Posterior cingulate gyrus (tissue), 11 donors: ENCODE measurements around the gene SPINK8.
"Not testable (repeated sequence)": the region's sequence is repeated elsewhere in the genome, so short reads cannot be mapped to it uniquely, and the experiment has no call there.

Source experiments
- DNase-seq, 10 donors: peaks; one replicate each; pipeline versions ENCODE4 v3.0.0 to v3.0.0-alpha.2; 2020 to 2021; ENCODE audit warnings: mixed read lengths in 3 of 10
- intact Hi-C: fragments of 100-400 bp; cut with DNase I; formaldehyde crosslinking; loops from one replicate; pipeline ENCODE4 v1.15.1; 2023

SPINK8 gene

GRCh38 chr3:48333346-48334245, at the start of gene SPINK8:
SPINK8 (minus strand) TSS chr3:48333661; CDS start chr3:48328341, 5,320 bp downstream.
- DNase-seq, intact Hi-C loops: not testable (repeated sequence)

- intact Hi-C loops = no loop called here
Measured at GRCh38 chr3:48372862-48373435, 39.5 kb upstream of the SPINK8 start.

GRCh38 chr3:48372377-48372770, 38.9 kb upstream of the SPINK8 start:
- DNase-seq = no peak
- intact Hi-C loops = no loop called here

More at GRCh38 chr3:48372862-48373435, 39.5 kb upstream of the SPINK8 start:
- no peak for DNase-seq

GRCh38 chr3:48371651-48372376, 38.4 kb upstream of the SPINK8 start, which contains the start of gene FBXW12:
FBXW12 (plus strand) TSS chr3:48372219; CDS start chr3:48372768, 549 bp downstream.
- intact Hi-C loops = no loop called here
- DNase-seq = no peak

DNA sequence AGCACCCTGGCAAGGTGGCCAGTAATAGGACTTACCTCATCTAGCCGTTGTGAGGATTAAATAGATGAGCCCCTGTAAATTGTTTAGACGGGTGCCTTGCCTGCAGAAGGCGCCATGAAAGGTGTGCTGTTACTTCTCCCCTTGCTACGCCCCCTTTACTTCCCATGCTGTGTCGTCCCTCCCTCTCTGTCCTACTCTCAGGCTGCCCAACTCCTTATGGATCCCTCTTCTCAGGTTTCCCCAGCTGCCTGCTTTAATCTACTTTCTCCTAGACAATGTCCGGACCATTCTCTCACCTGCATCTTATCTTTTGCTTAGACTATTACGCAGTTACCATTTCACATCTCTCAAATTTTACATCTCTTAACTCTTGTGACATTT, 36.9 kb upstream of the SPINK8 start:
- no peak for DNase-seq
- intact Hi-C loops = no loop called here

GRCh38 chr3:48369693-48370332, 36.4 kb upstream of the SPINK8 start:
- intact Hi-C loops = no loop called here
- DNase-seq = no peak

DNA sequence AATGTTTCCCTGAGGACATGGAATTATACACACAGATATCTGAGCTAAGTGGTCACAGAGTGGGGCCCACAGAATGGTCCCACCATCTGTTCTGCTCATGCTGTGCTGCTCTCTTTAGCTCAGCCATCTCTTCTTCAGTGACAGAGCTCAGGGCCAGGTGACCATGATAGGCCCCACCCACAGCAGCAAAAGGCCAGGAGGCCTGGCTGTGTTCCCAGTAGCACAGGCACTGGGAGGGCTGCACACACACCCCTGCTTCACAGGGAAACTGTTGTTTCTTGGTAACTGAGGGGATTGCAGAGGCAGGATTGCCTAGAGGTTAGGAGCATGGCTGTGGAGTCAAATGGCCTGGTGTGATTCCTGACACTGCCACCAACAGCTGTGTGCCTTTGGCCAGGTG, 33.7 kb upstream of the SPINK8 start:
- intact Hi-C loops = no loop called here

GRCh38 chr3:48364840-48365239, 31.4 kb upstream of the SPINK8 start:
- intact Hi-C loops = no loop called here
- no peak for DNase-seq

More for the DNA sequence above, 33.7 kb upstream of the SPINK8 start:
- no peak for DNase-seq

GRCh38 chr3:48361928-48362327, 28.5 kb upstream of the SPINK8 start:
- intact Hi-C loops = no loop called here
- no peak for DNase-seq

- intact Hi-C loops = no loop called here
- DNase-seq = no peak
Measured at GRCh38 chr3:48356419-48356818, 23.0 kb upstream of the SPINK8 start.

DNA sequence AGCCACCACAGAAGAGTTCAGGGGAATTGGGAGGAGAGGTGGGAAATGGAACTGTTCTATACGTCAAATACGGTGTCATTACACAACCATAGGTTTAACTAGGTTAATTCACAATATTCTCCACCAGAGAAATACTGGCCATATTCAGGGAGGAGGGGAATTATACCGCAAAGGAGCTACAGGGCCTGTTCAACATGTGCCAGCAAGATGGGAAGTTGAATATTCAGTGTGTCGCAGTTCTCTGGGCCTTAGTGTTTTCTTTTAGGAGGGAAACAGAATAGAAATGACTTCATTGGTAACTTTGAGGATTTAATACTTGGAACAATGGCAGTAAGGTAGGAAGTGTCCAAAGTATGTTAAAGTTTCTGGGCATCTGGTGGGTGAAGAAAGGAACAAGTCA, 20.5 kb upstream of the SPINK8 start:
- DNase-seq = no peak
- intact Hi-C loops = no loop called here

DNA sequence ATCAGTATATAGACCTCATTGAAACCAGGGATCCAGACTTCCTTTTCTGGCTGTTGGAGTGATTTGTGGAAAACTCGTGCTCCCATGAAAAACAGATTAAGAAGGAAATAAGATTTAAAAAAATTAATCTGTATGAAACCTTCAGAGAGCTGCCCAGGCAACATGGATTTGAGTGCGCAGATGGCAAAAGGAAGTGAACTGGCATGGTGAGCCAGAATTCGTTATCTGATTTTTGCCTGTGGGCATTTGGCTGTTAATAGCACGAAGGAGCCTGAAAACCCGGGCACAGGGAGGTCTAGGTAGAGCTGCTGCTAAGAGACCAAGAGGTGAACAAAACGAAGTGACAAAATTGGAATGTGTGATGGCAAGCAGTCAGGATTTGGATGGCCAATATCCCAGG, 19.1 kb upstream of the SPINK8 start:
- intact Hi-C loops = no loop called here
- no peak for DNase-seq

- DNase-seq = no peak
- intact Hi-C loops = no loop called here
Measured at GRCh38 chr3:48347500-48347899, 14.0 kb upstream of the SPINK8 start.

DNA sequence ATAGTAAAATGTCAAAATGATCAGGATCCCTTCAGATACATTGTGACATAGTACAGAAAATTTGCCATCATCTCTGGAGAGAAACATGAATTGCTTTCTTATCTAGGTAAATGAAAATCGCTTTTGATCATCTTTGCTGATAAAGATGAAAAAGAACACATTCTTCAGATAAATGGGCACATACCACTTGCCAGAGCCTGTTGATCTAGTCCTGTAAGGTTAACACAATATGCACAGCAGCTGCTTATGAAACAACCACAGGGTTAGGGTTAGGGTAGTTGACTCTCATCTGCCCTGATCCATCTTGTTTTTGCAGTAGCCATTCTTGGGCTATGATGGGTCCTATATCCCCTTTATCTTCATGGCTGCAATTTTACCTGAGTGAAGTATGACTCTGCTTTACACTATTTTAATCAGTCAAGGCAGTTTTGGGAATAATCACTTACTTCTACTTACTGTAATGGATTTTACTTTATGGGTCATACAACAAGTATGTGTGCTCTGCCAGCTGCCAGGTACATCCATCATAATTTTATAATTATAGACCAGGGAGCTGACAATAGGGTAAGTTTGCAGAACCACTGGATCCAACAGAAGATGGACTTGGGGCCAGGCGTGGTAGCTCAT, 12.6 kb upstream of the SPINK8 start:
- intact Hi-C loops = no loop called here
- DNase-seq = no peak

GRCh38 chr3:48344867-48345507, 11.5 kb upstream of the SPINK8 start:
- intact Hi-C loops = no loop called here
- DNase-seq = no peak

- intact Hi-C loops = no loop called here
Measured at GRCh38 chr3:48343432-48343831, 10.0 kb upstream of the SPINK8 start.

GRCh38 chr3:48338635-48339034, 5.2 kb upstream of the SPINK8 start:
- no peak for DNase-seq
- intact Hi-C loops = no loop called here

More at GRCh38 chr3:48343432-48343831, 10.0 kb upstream of the SPINK8 start:
- no peak for DNase-seq

DNA sequence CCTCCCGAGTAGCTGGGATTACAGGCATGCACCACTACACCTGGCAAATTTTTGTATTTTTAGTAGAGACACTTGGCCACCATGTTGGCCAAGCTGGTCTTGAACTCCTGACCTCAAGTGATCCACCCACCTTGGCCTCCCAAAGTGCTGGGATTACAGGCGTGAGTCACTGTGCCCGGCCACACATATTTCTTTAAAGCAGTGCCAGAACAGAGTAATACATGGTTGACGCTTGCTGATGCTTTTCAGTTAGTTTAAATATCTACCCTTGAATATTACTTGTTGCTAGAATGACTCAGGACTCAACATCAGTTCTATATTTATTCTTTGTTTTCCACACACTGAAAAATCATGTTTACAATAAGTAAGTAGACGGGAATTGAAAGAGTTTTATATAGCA, 4.1 kb upstream of the SPINK8 start:
- DNase-seq, intact Hi-C loops: not testable (repeated sequence)

DNA sequence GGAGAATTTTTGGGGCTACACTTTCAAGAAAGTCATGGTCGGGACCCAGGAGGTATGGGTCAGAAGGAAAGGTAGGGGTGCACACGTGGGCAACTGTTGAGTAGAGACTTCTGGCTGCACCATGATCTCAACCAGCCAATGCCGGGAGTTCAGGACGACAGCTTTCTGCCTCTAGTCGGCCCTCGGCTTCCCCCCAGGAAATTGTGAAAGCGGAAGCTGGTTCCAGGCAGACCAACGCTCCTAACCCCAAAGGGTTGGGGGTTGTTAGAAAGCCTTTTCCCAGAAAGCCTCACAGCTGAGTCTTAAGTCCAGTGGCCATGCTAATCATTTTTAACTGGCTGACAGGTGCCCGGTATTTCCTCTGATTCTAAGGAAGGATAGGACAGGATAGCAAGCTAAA, 1.8 kb upstream of the SPINK8 start:
- peak in 2 of 10 donors; percentile 8 to 81 for DNase-seq

GRCh38 chr3:48334605-48335004, 1.1 kb upstream of the SPINK8 start:
- no peak for DNase-seq
- intact Hi-C loops = no loop called here

More for the DNA sequence above, 1.8 kb upstream of the SPINK8 start:
- intact Hi-C loops = not testable (repeated sequence)
